Suppressor macrophage (primary cell): ENCODE measurements around the gene GYG2.
A peak's percentile ranks its signal among the peaks of the same experiment; 100 is the strongest.
"Not testable (repeated sequence)": the region's sequence is repeated elsewhere in the genome, so short reads cannot be mapped to it uniquely, and the experiment has no call there.

Experiments used
- DNase-seq, 4 experiments: peaks; one replicate each; pipeline ENCODE4 v3.0.0-alpha.2; 2020 to 2022
- total RNA-seq, 17 experiments: gene quantifications; one replicate each; lab custom pipeline; 2026; ENCODE audit warnings: mixed read lengths in 6 of 17, inconsistent platforms in 3 of 17; lab: John Stamatoyannopoulos, UW

Gene GYG2
- total RNA-seq: 0 to 0.55 (median 0) reads per million in 17 experiments

- peak in 1 of 4 experiments; percentile 4 for DNase-seq
Observed at GRCh38 chrX:2828344-2828958, at the start of gene GYG2. Gene GYG2, plus strand, starts transcription at chrX:2828930. Its CDS starts 1,259 bp downstream, at chrX:2830189.

- not testable (repeated sequence) for DNase-seq
Observed at GRCh38 chrX:2780472-2781225, 48.1 kb upstream of the GYG2 start.

GRCh38 chrX:2781226-2781571 is 47.5 kb upstream of the GYG2 start:
- DNase-seq: no peak

DNA sequence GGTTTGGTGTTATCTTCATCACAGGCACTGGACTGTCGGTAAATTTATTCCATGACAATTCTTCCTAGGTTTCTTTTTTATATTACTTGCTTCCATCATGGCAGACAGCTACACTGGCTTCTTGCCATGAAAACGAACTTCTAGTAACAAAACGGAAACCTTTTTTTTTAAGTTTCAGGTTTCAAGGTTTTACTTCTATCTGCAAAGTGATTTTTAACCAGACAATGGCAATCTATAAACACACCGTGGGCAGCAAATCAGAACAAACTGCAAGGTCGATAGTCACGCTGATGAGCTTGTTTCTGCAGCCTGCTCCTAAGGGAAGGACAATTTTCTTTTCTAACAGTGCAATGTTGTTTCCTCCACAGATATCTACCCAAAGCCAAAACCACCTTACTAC is 47.0 kb upstream of the GYG2 start:
- DNase-seq: no peak

DNA sequence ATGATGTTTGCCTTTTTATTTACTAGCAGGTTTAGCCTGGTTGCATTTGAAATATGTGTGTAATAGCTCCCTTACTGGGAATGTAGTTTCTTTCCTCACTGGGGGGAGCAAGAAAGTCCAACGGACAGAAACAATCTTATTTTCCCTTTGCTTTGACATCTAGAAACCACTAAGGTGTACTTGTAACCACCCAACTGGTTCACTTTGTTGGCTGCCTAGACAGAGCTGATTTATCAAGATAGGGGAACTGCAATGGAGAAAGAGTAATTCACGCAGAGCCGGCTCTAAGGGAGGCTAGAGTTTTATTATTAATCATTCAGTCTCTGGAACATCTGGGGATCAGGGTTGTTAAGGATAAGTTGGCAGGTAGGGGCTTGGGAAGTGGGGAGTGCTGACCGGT is 46.6 kb upstream of the GYG2 start:
- DNase-seq: no peak

- DNase-seq: no peak
Observed at GRCh38 chrX:2782778-2783177, 46.0 kb upstream of the GYG2 start.

- no peak for DNase-seq
Observed at GRCh38 chrX:2784026-2784425, 44.7 kb upstream of the GYG2 start.

- no peak for DNase-seq
Observed at GRCh38 chrX:2785538-2785937, 43.2 kb upstream of the GYG2 start.

- peak in 1 of 4 experiments; percentile 56 for DNase-seq
Observed at GRCh38 chrX:2788980-2789379, 39.8 kb upstream of the GYG2 start.

DNA sequence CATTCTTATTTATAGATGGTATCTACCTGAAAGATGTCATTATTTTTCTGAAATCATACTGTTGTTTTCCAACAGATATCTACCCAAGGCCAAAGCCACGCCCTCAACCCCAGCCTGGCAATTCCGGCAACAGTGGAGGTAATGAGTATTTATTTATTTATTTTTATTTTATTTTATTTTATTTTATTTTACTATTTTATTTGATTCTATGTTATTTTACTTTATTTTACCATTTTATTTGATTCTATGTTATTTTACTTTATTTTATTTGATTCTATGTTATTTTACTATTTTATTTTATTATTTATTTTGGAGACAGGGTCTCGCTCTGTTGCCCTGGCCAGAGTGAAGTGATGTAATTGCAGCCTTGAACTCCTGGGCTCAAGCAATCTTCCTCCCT is 39.2 kb upstream of the GYG2 start:
- no peak for DNase-seq

GRCh38 chrX:2793752-2794151 is 35.0 kb upstream of the GYG2 start:
- DNase-seq: no peak

GRCh38 chrX:2794336-2794735 is 34.4 kb upstream of the GYG2 start:
- DNase-seq: no peak

- DNase-seq: peak; percentile 17 to 44 (median 34)
Observed at GRCh38 chrX:2796808-2797207, 31.9 kb upstream of the GYG2 start.

GRCh38 chrX:2799369-2799768 is 29.4 kb upstream of the GYG2 start:
- no peak for DNase-seq

- not testable (repeated sequence) for DNase-seq
Observed at GRCh38 chrX:2799980-2800379, 28.8 kb upstream of the GYG2 start.

- DNase-seq: no peak
Observed at GRCh38 chrX:2801223-2801622, 27.5 kb upstream of the GYG2 start.

- DNase-seq: not testable (repeated sequence)
Observed at GRCh38 chrX:2802376-2803090, 26.2 kb upstream of the GYG2 start.

DNA sequence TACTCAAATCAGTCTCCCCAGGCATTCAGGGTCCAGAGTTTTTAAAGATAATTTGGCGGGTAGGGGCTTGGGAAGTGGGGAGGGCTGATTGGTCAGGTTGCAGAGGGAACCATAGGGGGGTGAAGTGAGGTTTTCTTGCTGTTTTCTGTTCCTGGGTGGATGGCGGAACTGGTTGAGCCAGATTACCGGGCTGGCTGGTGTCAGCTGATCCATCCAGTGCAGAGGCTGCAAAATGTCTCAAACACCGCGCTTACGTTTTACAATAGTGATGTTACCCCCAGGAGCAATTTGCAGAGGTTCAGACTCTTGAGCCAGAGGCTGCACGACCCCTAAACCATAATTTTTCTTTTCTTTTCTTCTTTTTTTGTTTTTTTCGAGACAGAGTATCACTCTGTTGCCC is 25.2 kb upstream of the GYG2 start:
- DNase-seq: not testable (repeated sequence)

- not testable (repeated sequence) for DNase-seq
Observed at GRCh38 chrX:2804106-2804843, 24.5 kb upstream of the GYG2 start.

DNA sequence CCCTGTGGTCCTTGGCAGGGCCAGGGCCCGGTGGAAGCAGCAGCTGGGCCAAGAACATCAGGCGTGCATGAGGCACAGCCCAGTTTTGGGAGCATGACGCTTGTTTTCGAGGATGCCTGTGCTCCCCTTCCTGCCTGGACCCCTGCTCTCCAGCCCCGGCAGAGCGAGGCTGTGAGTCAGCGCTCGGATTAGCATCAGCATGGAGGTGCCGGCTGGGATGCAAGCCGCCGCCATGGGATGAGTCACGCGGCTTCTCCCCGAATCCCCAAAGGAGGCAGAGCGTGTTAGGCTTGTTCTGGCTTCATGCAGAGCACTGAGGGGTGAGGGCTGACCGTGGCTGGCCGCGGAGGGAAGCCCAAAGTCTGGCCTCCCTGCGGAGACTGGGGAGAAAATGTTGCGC is 23.9 kb upstream of the GYG2 start:
- DNase-seq: not testable (repeated sequence)

- DNase-seq: no peak
Observed at GRCh38 chrX:2811271-2811670, 17.5 kb upstream of the GYG2 start.

GRCh38 chrX:2812161-2812907 is 16.4 kb upstream of the GYG2 start:
- peak; percentile 32 to 67 (median 39) for DNase-seq
